Tibial nerve (tissue), 4 donors: Measurements from ENCODE around the gene YAF2.

Source experiments
- EP300 ChIP-seq, 2 donors: sonication (generic); formaldehyde crosslinking; IDR thresholded peaks; one replicate each; pipeline ENCODE4 v1.6.1; 2017; ENCODE audit warnings: antibody characterized with exemption in 2 of 2, mild to moderate bottlenecking in 1 of 2
- POLR2A ChIP-seq, 2 donors: fragments of 450-650 bp; IDR thresholded peaks; one replicate each; pipeline ENCODE4 v1.6.1; 2017; ENCODE audit warnings: antibody characterized with exemption in 2 of 2, mild to moderate bottlenecking in 2 of 2, moderate library complexity in 2 of 2
- TF ChIP-seq, protein P1 (sequence below), 5 experiments: fragments of 200-600 bp in 3 of 5; fragments of 450-650 bp in 2 of 5; sonication (generic) in 3 of 5; IDR thresholded peaks; one replicate each; pipeline ENCODE4 v1.5.1; 2016 to 2019; ENCODE audit warnings: antibody characterized with exemption in 5 of 5, mild to moderate bottlenecking in 3 of 5, moderate library complexity in 2 of 5

DNA sequence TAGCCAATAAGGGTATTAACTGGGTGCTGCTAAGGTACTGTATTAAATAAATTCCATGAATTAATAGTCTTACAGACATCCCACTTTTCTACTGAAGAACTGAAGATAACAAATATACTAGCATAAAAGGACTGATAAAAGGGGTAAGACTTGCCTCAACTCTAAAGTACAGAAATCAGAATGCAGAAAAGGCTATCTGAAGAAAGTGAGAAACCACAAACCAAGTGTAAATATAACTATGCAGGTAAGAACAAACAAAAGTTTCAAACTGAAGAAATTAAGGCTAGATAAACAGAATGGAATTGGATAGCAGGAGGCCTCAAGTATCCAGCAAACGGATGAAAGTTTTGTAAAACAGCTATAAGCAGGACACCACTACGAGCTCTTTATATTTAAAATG, 29.5 kb downstream of the YAF2 start:
- TF ChIP-seq, protein P1, sequence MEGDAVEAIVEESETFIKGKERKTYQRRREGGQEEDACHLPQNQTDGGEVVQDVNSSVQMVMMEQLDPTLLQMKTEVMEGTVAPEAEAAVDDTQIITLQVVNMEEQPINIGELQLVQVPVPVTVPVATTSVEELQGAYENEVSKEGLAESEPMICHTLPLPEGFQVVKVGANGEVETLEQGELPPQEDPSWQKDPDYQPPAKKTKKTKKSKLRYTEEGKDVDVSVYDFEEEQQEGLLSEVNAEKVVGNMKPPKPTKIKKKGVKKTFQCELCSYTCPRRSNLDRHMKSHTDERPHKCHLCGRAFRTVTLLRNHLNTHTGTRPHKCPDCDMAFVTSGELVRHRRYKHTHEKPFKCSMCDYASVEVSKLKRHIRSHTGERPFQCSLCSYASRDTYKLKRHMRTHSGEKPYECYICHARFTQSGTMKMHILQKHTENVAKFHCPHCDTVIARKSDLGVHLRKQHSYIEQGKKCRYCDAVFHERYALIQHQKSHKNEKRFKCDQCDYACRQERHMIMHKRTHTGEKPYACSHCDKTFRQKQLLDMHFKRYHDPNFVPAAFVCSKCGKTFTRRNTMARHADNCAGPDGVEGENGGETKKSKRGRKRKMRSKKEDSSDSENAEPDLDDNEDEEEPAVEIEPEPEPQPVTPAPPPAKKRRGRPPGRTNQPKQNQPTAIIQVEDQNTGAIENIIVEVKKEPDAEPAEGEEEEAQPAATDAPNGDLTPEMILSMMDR (IDR thresholded peaks at IDR 0.05): no peak
- TF ChIP-seq EP300 (IDR thresholded peaks at IDR 0.05) (no peak), POLR2A (IDR thresholded peaks at IDR 0.05) (no peak)
